Testis (tissue), 3 donors: Measurements from ENCODE around the gene S100A5. TPM values are rescaled to one million over a fixed set of nuclear protein-coding genes. Genes with fewer than 3 reads are reported as not detected.

ENCODE experiments used
- DNase-seq: peaks from one replicate; pipeline ENCODE4 v3.0.0-alpha.2; 2019
- H3K27ac ChIP-seq, 2 donors: fragments of 200-600 bp; sonication (generic); one replicate each; pipeline ENCODE4 v1.5.1; 2019
- H3K27me3 ChIP-seq: fragments of 200-600 bp; sonication (generic); one replicate; pipeline ENCODE4 v1.5.1; 2019
- H3K36me3 ChIP-seq: fragments of 200-600 bp; sonication (generic); one replicate; pipeline ENCODE4 v1.5.1; 2017; ENCODE audit warnings: low read depth; ENCODE audit errors: missing control alignments
- H3K4me1 ChIP-seq: fragments of 200-600 bp; sonication (generic); one replicate; pipeline ENCODE4 v1.5.1; 2019
- H3K4me3 ChIP-seq, 2 donors: fragments of 200-600 bp; sonication (generic); one replicate each; pipeline ENCODE4 v1.5.1; 2017 to 2019
- H3K9me3 ChIP-seq: fragments of 200-600 bp; sonication (generic); one replicate; pipeline ENCODE4 v1.5.1; 2017
- CTCF ChIP-seq, 3 experiments: fragments of 450-650 bp in 2 of 3; fragments of 200-600 bp in 1 of 3; sonication (generic) in 1 of 3; IDR thresholded peaks; one replicate each; pipeline ENCODE4 v1.5.1; 2016 to 2019; ENCODE audit warnings: antibody characterized with exemption in 3 of 3, mild to moderate bottlenecking in 2 of 3, moderate library complexity in 1 of 3
- POLR2A ChIP-seq: fragments of 450-650 bp; IDR thresholded peaks from one replicate; pipeline ENCODE4 v1.6.1; 2017; ENCODE audit warnings: antibody characterized with exemption, mild to moderate bottlenecking, moderate library complexity
- whole genome bisulfite sequencing, 2 donors: methylation state at CpG; one replicate each; pipeline ENCODE4 v1.1.5; 2018; 5-methylcytosine and 5-hydroxymethylcytosine counted together
- intact Hi-C: fragments of 100-400 bp; cut with DNase I; formaldehyde crosslinking; loops from one replicate; pipeline ENCODE4 v1.15.1; 2023; ENCODE audit warnings: low total_unique reads
- polyA plus RNA-seq: library from polyadenylated mRNA; stranded (reverse); fragments of 350-450 nt; fragmentation: Illumina TruSeq; extraction: RNeasy Lipid Tissue Mini Kit (QIAGEN cat#74804); gene quantifications from one replicate; pipeline ENCODE4 v1.2.3, GENCODE V29; 2014; ENCODE audit warnings: low read depth, low replicate concordance; ENCODE audit not compliant: insufficient read depth
- total RNA-seq, 2 donors: library from RNA; depleted of rRNA; stranded (reverse); fragments of >200 nt; gene quantifications; one replicate each; pipeline ENCODE4 v1.2.3, GENCODE V29; 2016

The S100A5 gene
- total and polyA plus RNA-seq, 3 donors from 2014 or later = 1.3 TPM; not detected in 2

GRCh38 chr1:153567621-153568366, 27.1 kb upstream of the S100A5 start:
- H3K27me3 ChIP-seq = no peaks in the 10 kb centered on the region
- peak overlapping the region in 1 of 2 donors; percentile 25 for H3K4me3 ChIP-seq
- DNase-seq = no peak
- intact Hi-C loops = loop anchor here (5.0 kb wide), 1 partner anchor 35 kb away; no protein-coding TSS in a partner anchor
- WGBS, 2 donors = 64 to 69% methylated on average over 22 of the region's 22 CpGs
- TF ChIP-seq POLR2A = no peak
- no peak for TF ChIP-seq CTCF (IDR thresholded peaks at IDR 0.05)
- H3K27ac ChIP-seq = peak overlapping the region in 1 of 2 donors; percentile 8
- no peaks in the 10 kb centered on the region for H3K36me3 ChIP-seq
- peaks cover 26% of the 10 kb centered on the region for H3K4me1 ChIP-seq
- H3K9me3 ChIP-seq = no peaks in the 10 kb centered on the region

- DNase-seq = peak; percentile 81
- Histone ChIP-seq H3K27ac (peak overlapping the region; percentile 26 to 76), H3K9me3 (no peaks in the 10 kb centered on the region), H3K36me3 (no peaks in the 10 kb centered on the region), H3K4me1 (peaks cover 26% of the 10 kb centered on the region), H3K27me3 (no peaks in the 10 kb centered on the region), H3K4me3 (no peak overlapping the region)
- WGBS, 2 donors = 63 to 72% methylated on average over 14 to 15 of the region's 16 CpGs
- TF ChIP-seq POLR2A = no peak
- TF ChIP-seq CTCF (IDR thresholded peaks at IDR 0.05) = no peak
- intact Hi-C loops = loop anchor here (5.0 kb wide), 1 partner anchor 34 kb away; no protein-coding TSS in a partner anchor
Observed at GRCh38 chr1:153566414-153567371, 26.0 kb upstream of the S100A5 start.

GRCh38 chr1:153565529-153566374, 25.0 kb upstream of the S100A5 start, which contains the start of gene S100A2:
Gene S100A2, minus strand, starts transcription at chr1:153565844. Its CDS starts 1,967 bp downstream, at chr1:153563877.
- H3K4me1 ChIP-seq = peaks cover 26% of the 10 kb centered on the region
- DNase-seq = no peak
- H3K36me3 ChIP-seq = no peaks in the 10 kb centered on the region
- no peak within 1 kb of the TSS for H3K4me3 ChIP-seq
- H3K27me3 ChIP-seq = no peaks in the 10 kb centered on the region
- no peak for TF ChIP-seq POLR2A
- intact Hi-C loops = loop anchor here (5.0 kb wide), 1 partner anchor 33 kb away; no protein-coding TSS in a partner anchor
- 75 to 80% methylated on average over 8 of the region's 8 CpGs for WGBS, 2 donors
- peak within 1 kb of the TSS; percentile 26 to 76 for H3K27ac ChIP-seq
- no peaks in the 10 kb centered on the region for H3K9me3 ChIP-seq

GRCh38 chr1:153563991-153564390, 23.3 kb upstream of the S100A5 start:
- TF ChIP-seq POLR2A = no peak
- no peak for TF ChIP-seq CTCF (IDR thresholded peaks at IDR 0.05)
- no peaks in the 10 kb centered on the region for H3K36me3 ChIP-seq
- no peaks in the 10 kb centered on the region for H3K9me3 ChIP-seq
- H3K4me3 ChIP-seq = no peak overlapping the region
- no peak overlapping the region for H3K27ac ChIP-seq
- no peaks in the 10 kb centered on the region for H3K27me3 ChIP-seq
- no peak for DNase-seq
- intact Hi-C loops = no loop called here
- H3K4me1 ChIP-seq = peaks cover 26% of the 10 kb centered on the region
- WGBS, 2 donors = 93 to 98% methylated on average over 5 to 7 of the region's 7 CpGs
